IMR-90 (cell line): ENCODE results near the gene ORAI3. TPM values are rescaled to one million over a fixed set of nuclear protein-coding genes. Genes with fewer than 3 reads are reported as not detected.
A peak's percentile ranks its signal among the peaks of the same experiment; 100 is the strongest.

Source experiments
- ATAC-seq: fragments of 200-7000 bp; cut with Tn5 transposase; 2 replicates; pipeline ENCODE4 v1.9.1; 2020; ENCODE audit warnings: low read depth, mild to moderate bottlenecking, moderate library complexity
- BruUV-seq: library from RNA; stranded (reverse); fragments of 400-500 nt; replicated peaks from 2 replicates; lab custom pipeline; 2021; lab: Mats Ljungman, UMichigan
- CTCF ChIA-PET: fragments of 300-600 bp; formaldehyde crosslinking; extraction: SDS; loops from one replicate; lab custom pipeline; 2021; ENCODE audit warnings: antibody characterized with exemption; lab: Yijun Ruan, JAX
- POLR2A ChIA-PET: fragments of 300-600 bp; sonication (Branson Sonifier 250); formaldehyde crosslinking; loops from one replicate; lab custom pipeline; 2022; ENCODE audit warnings: antibody characterized with exemption; ENCODE audit not compliant: unreplicated experiment; lab: Charles Lee
- DNase-seq: peaks from one replicate; pipeline ENCODE4 v3.0.0; 2013
- H2AFZ ChIP-seq: replicated peaks from 2 replicates; pipeline ENCODE3; 2013; ENCODE audit warnings: low read length, mild to moderate bottlenecking; ENCODE audit not compliant: poor library complexity
- H2AK5ac ChIP-seq: 2 replicates; pipeline ENCODE4 v1.6.1; 2013; ENCODE audit warnings: low read depth, low read length, inconsistent platforms
- H2AK9ac ChIP-seq: replicated peaks from 2 replicates; pipeline ENCODE3; 2013; ENCODE audit warnings: mild to moderate bottlenecking, low read depth, low read length, moderate library complexity; ENCODE audit not compliant: poor library complexity
- H2BK120ac ChIP-seq: 2 replicates; pipeline ENCODE4 v1.6.1; 2013; ENCODE audit warnings: low read depth, low read length, inconsistent platforms
- H2BK15ac ChIP-seq: 3 replicates; pipeline ENCODE4 v1.6.1; 2013; ENCODE audit warnings: low read depth, low read length, inconsistent platforms
- H2BK20ac ChIP-seq: 2 replicates; pipeline ENCODE4 v1.6.1; 2013; ENCODE audit warnings: low read depth, mild to moderate bottlenecking, inconsistent platforms, low read length, moderate library complexity
- H2BK5ac ChIP-seq: 2 replicates; pipeline ENCODE4 v1.6.1; 2013; ENCODE audit warnings: mild to moderate bottlenecking, low read depth, low read length, inconsistent platforms; ENCODE audit not compliant: poor library complexity, severe bottlenecking
- H3K14ac ChIP-seq: replicated peaks from 2 replicates; pipeline ENCODE4 v1.6.1; 2013; ENCODE audit warnings: low read depth, low read length, inconsistent platforms
- H3K18ac ChIP-seq: 2 replicates; pipeline ENCODE4 v1.6.1; 2013; ENCODE audit warnings: low read depth, low read length, control low read depth
- H3K23ac ChIP-seq: 2 replicates; pipeline ENCODE4 v1.6.1; 2013; ENCODE audit warnings: low read depth, low read length, inconsistent platforms
- H3K27ac ChIP-seq: 2 replicates; pipeline ENCODE4 v1.5.1; 2013; ENCODE audit warnings: mild to moderate bottlenecking, control low read depth, low read length; ENCODE audit not compliant: insufficient read depth
- H3K27me3 ChIP-seq: 2 replicates; pipeline ENCODE4 v1.6.1; 2013; ENCODE audit warnings: low read length; ENCODE audit not compliant: control insufficient read depth, insufficient read depth
- H3K36me3 ChIP-seq: 2 replicates; pipeline ENCODE4 v1.6.1; 2013; ENCODE audit warnings: low read length, mixed read lengths; ENCODE audit not compliant: control insufficient read depth, insufficient read depth
- H3K4ac ChIP-seq: 2 replicates; pipeline ENCODE4 v1.6.1; 2013; ENCODE audit warnings: low read depth, low read length, inconsistent platforms
- H3K4me1 ChIP-seq: 2 replicates; pipeline ENCODE4 v1.6.1; 2013; ENCODE audit warnings: low read length, mixed read lengths; ENCODE audit not compliant: control insufficient read depth, insufficient read depth
- H3K4me2 ChIP-seq: 2 replicates; pipeline ENCODE4 v1.6.1; 2013; ENCODE audit warnings: low read depth, mild to moderate bottlenecking, control low read depth, low read length, moderate library complexity
- H3K4me3 ChIP-seq: 2 replicates; pipeline ENCODE4 v1.5.1; 2013; ENCODE audit warnings: low read depth, mild to moderate bottlenecking, control low read depth, low read length, moderate library complexity; ENCODE audit not compliant: insufficient read depth
- H3K56ac ChIP-seq: 2 replicates; pipeline ENCODE4 v1.6.1; 2013; ENCODE audit warnings: low read length, inconsistent platforms; ENCODE audit not compliant: insufficient read depth; ENCODE audit errors: extremely low read depth
- H3K79me1 ChIP-seq, 2 experiments: 2 replicates each; pipeline ENCODE4 v1.6.1; 2013; ENCODE audit warnings: low read length in 2 of 2, inconsistent platforms in 1 of 2, low read depth in 1 of 2
- H3K9ac ChIP-seq: 2 replicates; pipeline ENCODE4 v1.6.1; 2013; ENCODE audit warnings: low read depth, low read length, control low read depth
- H3K9me1 ChIP-seq: 2 replicates; pipeline ENCODE4 v1.6.1; 2013; ENCODE audit warnings: low read length, inconsistent platforms; ENCODE audit not compliant: insufficient read depth
- H3K9me3 ChIP-seq: 2 replicates; pipeline ENCODE4 v1.6.1; 2013; ENCODE audit warnings: low read length; ENCODE audit not compliant: control insufficient read depth, insufficient read depth
- H4K20me1 ChIP-seq: 2 replicates; pipeline ENCODE4 v1.6.1; 2013; ENCODE audit warnings: low read length, inconsistent platforms; ENCODE audit not compliant: insufficient read depth
- H4K5ac ChIP-seq: 2 replicates; pipeline ENCODE4 v1.6.1; 2013; ENCODE audit warnings: mild to moderate bottlenecking, low read depth, low read length, control low read depth
- H4K8ac ChIP-seq, 2 experiments: 2 replicates each; pipeline ENCODE4 v1.6.1; 2013; ENCODE audit warnings: low read depth in 2 of 2, low read length in 2 of 2, control low read depth in 1 of 2, inconsistent platforms in 1 of 2
- H4K91ac ChIP-seq: 2 replicates; pipeline ENCODE4 v1.6.1; 2013; ENCODE audit warnings: low read depth, low read length, inconsistent platforms; ENCODE audit not compliant: insufficient read depth
- BHLHE40 ChIP-seq: fragments of 150-350 bp; IDR thresholded peaks from 2 replicates; pipeline ENCODE4 v1.6.1; 2016; ENCODE audit warnings: mild to moderate bottlenecking, low read depth, low read length
- CEBPB ChIP-seq: IDR thresholded peaks from 2 replicates; pipeline ENCODE4 v1.6.1; 2012; ENCODE audit warnings: low read depth, low read length, improper control_type of control experiment
- CHD1 ChIP-seq: IDR thresholded peaks from 2 replicates; pipeline ENCODE4 v1.6.1; 2012; ENCODE audit warnings: low read depth, low read length, improper control_type of control experiment
- ELK1 ChIP-seq: fragments of 150-350 bp; IDR thresholded peaks from 2 replicates; pipeline ENCODE4 v1.6.1; 2016; ENCODE audit warnings: low read depth, mild to moderate bottlenecking, low read length, moderate library complexity, borderline replicate concordance
- FOS ChIP-seq: fragments of 150-350 bp; IDR thresholded peaks from 2 replicates; pipeline ENCODE4 v1.6.1; 2016; ENCODE audit warnings: low read depth, low read length
- MAFK ChIP-seq: IDR thresholded peaks from 2 replicates; pipeline ENCODE4 v1.6.1; 2012; ENCODE audit warnings: low read depth, low read length, improper control_type of control experiment
- MAZ ChIP-seq: IDR thresholded peaks from 2 replicates; pipeline ENCODE4 v1.6.1; 2012; ENCODE audit warnings: low read depth, mild to moderate bottlenecking, low read length, improper control_type of control experiment, moderate library complexity, borderline replicate concordance
- MXI1 ChIP-seq: IDR thresholded peaks from 2 replicates; pipeline ENCODE4 v1.6.1; 2012; ENCODE audit warnings: low read depth, mild to moderate bottlenecking, low read length, moderate library complexity, borderline replicate concordance
- NFE2L2 ChIP-seq: fragments of 150-350 bp; IDR thresholded peaks from 2 replicates; pipeline ENCODE4 v1.6.1; 2016; ENCODE audit warnings: low read depth, mild to moderate bottlenecking, low read length
- POLR2A ChIP-seq: IDR thresholded peaks from 2 replicates; pipeline ENCODE4 v1.6.1; 2012; ENCODE audit warnings: mild to moderate bottlenecking, low read depth, low read length
- RAD21 ChIP-seq: IDR thresholded peaks from 2 replicates; pipeline ENCODE4 v1.6.1; 2012; ENCODE audit warnings: low read length, improper control_type of control experiment
- RCOR1 ChIP-seq: IDR thresholded peaks from 2 replicates; pipeline ENCODE4 v1.6.1; 2012; ENCODE audit warnings: mild to moderate bottlenecking, low read length, improper control_type of control experiment; ENCODE audit not compliant: insufficient replicate concordance
- RFX5 ChIP-seq: IDR thresholded peaks from 2 replicates; pipeline ENCODE4 v1.8.0; 2012; ENCODE audit warnings: low read depth, mild to moderate bottlenecking, low read length, moderate library complexity
- SMC3 ChIP-seq: fragments of 150-350 bp; IDR thresholded peaks from 2 replicates; pipeline ENCODE4 v1.6.1; 2016; ENCODE audit warnings: low read depth, mild to moderate bottlenecking, antibody characterized with exemption, low read length, moderate library complexity
- USF2 ChIP-seq: fragments of 150-350 bp; IDR thresholded peaks from 2 replicates; pipeline ENCODE4 v1.6.1; 2017; ENCODE audit warnings: mild to moderate bottlenecking, antibody characterized with exemption, low read length, low read depth
- WGBS, 2 experiments: methylation state at CpG; one replicate each; pipeline versions ENCODE4 v1.1.5 to v1.1.7; 2013; ENCODE audit warnings: missing lambda C conversion rate in 2 of 2; ENCODE audit not compliant: insufficient read length in 1 of 2; ENCODE audit errors: extremely low coverage in 2 of 2; 5-methylcytosine and 5-hydroxymethylcytosine counted together
- dilution Hi-C: fragments of 300-500 bp; cut with HindIII; formaldehyde crosslinking; loops from one replicate; pipeline ENCODE4 v1.14.3; 2018; ENCODE audit warnings: low sequenced_read_pairs; ENCODE audit not compliant: unreplicated experiment
- in situ Hi-C: fragments of 300-500 bp; cut with MboI; formaldehyde crosslinking; loops from 3 replicates; pipeline ENCODE4 v1.14.3; 2019; ENCODE audit warnings: low sequenced_read_pairs, inconsistent platforms, mixed read lengths
- intact Hi-C: fragments of 100-400 bp; cut with micrococcal nuclease; formaldehyde crosslinking; loops from 2 replicates; pipeline ENCODE4 v1.10.0; 2022
- polyA plus RNA-seq, 3 experiments: library from polyadenylated mRNA; depleted of rRNA; stranded (reverse); fragments of >200 nt; gene quantifications; 2 replicates each; pipeline ENCODE4 v1.2.3, GENCODE V29; 2012; ENCODE audit warnings: low replicate concordance in 1 of 3
- total RNA-seq: library from RNA; depleted of rRNA; stranded (reverse); fragments of >200 nt; gene quantifications from 2 replicates; pipeline ENCODE4 v1.2.3, GENCODE V29; 2012
- TF ChIP-seq, protein P1 (sequence below): conservative IDR thresholded peaks from 2 replicates; pipeline ENCODE4 v1.5.1; 2012; ENCODE audit warnings: mild to moderate bottlenecking, low read depth, low read length, improper control_type of control experiment

ORAI3 gene
- total and polyA plus RNA-seq, 2 of the 4 experiments (the other 2 are of a cell fraction), result 6.8 to 16.9 TPM

DNA sequence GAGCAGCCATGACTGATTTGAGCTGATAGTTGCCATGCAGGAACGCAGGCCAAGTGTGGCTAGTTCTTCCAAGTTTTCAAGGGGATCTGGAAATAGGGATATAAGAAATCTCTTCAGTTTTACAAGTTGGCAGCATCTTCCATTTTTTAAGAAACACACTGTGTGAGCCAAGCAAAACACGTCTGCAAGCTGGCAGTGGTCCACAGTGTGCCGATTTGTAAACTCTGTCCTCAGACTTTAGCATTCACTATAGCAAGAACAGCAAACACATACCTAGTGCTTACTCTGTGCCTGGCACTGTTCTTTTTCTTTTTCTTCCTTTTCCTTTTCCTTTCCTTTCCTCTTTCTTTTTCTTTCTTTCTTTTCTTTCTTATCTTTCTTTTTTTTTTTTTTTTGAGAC is 2.9 kb downstream of the ORAI3 start:
- ChIA-PET CTCF (interaction anchor here (0.6 kb wide), 1 partner anchor 500 kb away, joined by 4 read pairs; no protein-coding TSS in a partner anchor), POLR2A (interaction anchor here (0.5 kb wide), 1 partner anchor 117 kb away, joined by 3 read pairs; no protein-coding TSS in a partner anchor)
- H3K14ac ChIP-seq, result no peak overlapping the region
- peaks cover 7% of the 10 kb centered on the region; the same call in 1 of the 2 replicates for H3K36me3 ChIP-seq
- H3K9ac ChIP-seq, result no peak overlapping the region
- ATAC-seq (no peak), DNase-seq (peak; percentile 70)
- H4K91ac ChIP-seq, result no peak overlapping the region
- no peak overlapping the region for H2BK120ac ChIP-seq
- H3K9me3 ChIP-seq, result no peaks in the 10 kb centered on the region
- H2AK9ac ChIP-seq, result no peak overlapping the region
- 0% methylated on average over 2 of the region's 3 CpGs; no CpG with 5 or more reads in 1 of the 2 experiments for WGBS, 2 experiments
- in situ Hi-C loops, result no loop called here
- dilution Hi-C loops, result no loop called here
- no peak overlapping the region for H3K56ac ChIP-seq
- intact Hi-C loops, result loop anchor here (5.0 to 10.0 kb wide), 3 partner anchors 123 to 913 kb away; partner anchors contain the start of genes ZNF646 and ZNF668
- H3K4me1 ChIP-seq, result peaks cover 7% of the 10 kb centered on the region
- no peaks in the 10 kb centered on the region for H3K27me3 ChIP-seq
- H2AK5ac ChIP-seq, result no peak overlapping the region
- no peak overlapping the region for H3K18ac ChIP-seq
- no peak overlapping the region for H2BK5ac ChIP-seq
- H4K5ac ChIP-seq, result no peak overlapping the region
- H2AFZ ChIP-seq, result no peak overlapping the region
- peaks cover 11% of the 10 kb centered on the region; the same call in 1 of the 2 replicates for H3K9me1 ChIP-seq
- no peak overlapping the region for H3K23ac ChIP-seq
- TF ChIP-seq MAZ (no peak), USF2 (no peak), MAFK (no peak), FOS (no peak), RCOR1 (no peak), BHLHE40 (no peak), CHD1 (no peak), ELK1 (no peak), SMC3 (no peak), RFX5 (no peak), RAD21 (no peak), CEBPB (no peak), NFE2L2 (no peak), MXI1 (no peak), POLR2A (no peak)
- TF ChIP-seq, protein P1, sequence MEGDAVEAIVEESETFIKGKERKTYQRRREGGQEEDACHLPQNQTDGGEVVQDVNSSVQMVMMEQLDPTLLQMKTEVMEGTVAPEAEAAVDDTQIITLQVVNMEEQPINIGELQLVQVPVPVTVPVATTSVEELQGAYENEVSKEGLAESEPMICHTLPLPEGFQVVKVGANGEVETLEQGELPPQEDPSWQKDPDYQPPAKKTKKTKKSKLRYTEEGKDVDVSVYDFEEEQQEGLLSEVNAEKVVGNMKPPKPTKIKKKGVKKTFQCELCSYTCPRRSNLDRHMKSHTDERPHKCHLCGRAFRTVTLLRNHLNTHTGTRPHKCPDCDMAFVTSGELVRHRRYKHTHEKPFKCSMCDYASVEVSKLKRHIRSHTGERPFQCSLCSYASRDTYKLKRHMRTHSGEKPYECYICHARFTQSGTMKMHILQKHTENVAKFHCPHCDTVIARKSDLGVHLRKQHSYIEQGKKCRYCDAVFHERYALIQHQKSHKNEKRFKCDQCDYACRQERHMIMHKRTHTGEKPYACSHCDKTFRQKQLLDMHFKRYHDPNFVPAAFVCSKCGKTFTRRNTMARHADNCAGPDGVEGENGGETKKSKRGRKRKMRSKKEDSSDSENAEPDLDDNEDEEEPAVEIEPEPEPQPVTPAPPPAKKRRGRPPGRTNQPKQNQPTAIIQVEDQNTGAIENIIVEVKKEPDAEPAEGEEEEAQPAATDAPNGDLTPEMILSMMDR, result no peak
- no peak overlapping the region; the same call in 1 of the 2 replicates for H3K4me2 ChIP-seq
- H4K20me1 ChIP-seq, result peaks cover 10% of the 10 kb centered on the region
- BruUV-seq, result no TSS peak
- H3K27ac ChIP-seq, result no peak overlapping the region
- no peak overlapping the region for H2BK20ac ChIP-seq
- H3K4ac ChIP-seq, result no peak overlapping the region
- no peak overlapping the region for H3K4me3 ChIP-seq
- peaks cover 14 to 42% of the 10 kb centered on the region in 2 experiments; a peak in 3 of 4 replicates for H3K79me1 ChIP-seq
- no peak overlapping the region for H2BK15ac ChIP-seq
- H4K8ac ChIP-seq, result no peak overlapping the region
